Spinal cord (tissue), 10 donors: ENCODE measurements around the gene SEMA4G. TPM values are rescaled to one million over a fixed set of nuclear protein-coding genes. Genes with fewer than 3 reads are reported as not detected.
A peak's percentile ranks its signal among the peaks of the same experiment; 100 is the strongest.

ENCODE experiments used
- DNase-seq, 6 donors: peaks; one replicate each; pipeline versions ENCODE4 v3.0.0 to v3.0.0-alpha.2; 2013 to 2015; ENCODE audit warnings: low spot score in 6 of 6, low read depth in 4 of 6
- H3K27ac ChIP-seq: one replicate; pipeline ENCODE4 v1.5.1; 2013; ENCODE audit warnings: low read depth, low read length, control low read depth
- H3K27me3 ChIP-seq: one replicate; pipeline ENCODE4 v1.6.1; 2013; ENCODE audit warnings: low read length; ENCODE audit not compliant: control insufficient read depth, insufficient read depth
- H3K36me3 ChIP-seq: one replicate; pipeline ENCODE4 v1.6.1; 2013; ENCODE audit warnings: low read length; ENCODE audit not compliant: control insufficient read depth, insufficient read depth
- H3K4me1 ChIP-seq: one replicate; pipeline ENCODE4 v1.6.1; 2013; ENCODE audit warnings: low read length; ENCODE audit not compliant: control insufficient read depth, insufficient read depth
- H3K4me3 ChIP-seq: one replicate; pipeline ENCODE4 v1.5.1; 2013; ENCODE audit warnings: low read depth, low read length, control low read depth
- H3K9me3 ChIP-seq: one replicate; pipeline ENCODE4 v1.6.1; 2013; ENCODE audit warnings: low read length; ENCODE audit not compliant: control insufficient read depth, insufficient read depth
- WGBS: methylation state at CpG from one replicate; pipeline ENCODE4 v1.1.5; 2013; ENCODE audit warnings: missing lambda C conversion rate; ENCODE audit not compliant: insufficient coverage; 5-methylcytosine and 5-hydroxymethylcytosine counted together
- polyA plus RNA-seq, 2 donors: library from polyadenylated mRNA; unstranded; fragments of 120-200 nt; gene quantifications; one replicate each; pipeline ENCODE4 v1.2.1, GENCODE V29; 2013; ENCODE audit not compliant: insufficient read length in 2 of 2
- total RNA-seq, 2 donors: library from RNA; depleted of rRNA in 1 of 2; stranded (reverse); fragments of 120-200 nt in 1 of 2; fragments of >200 nt in 1 of 2; gene quantifications; one replicate each; pipeline versions ENCODE4 v1.2.3 to v1.2.4, GENCODE V29; 2013 to 2014
- donor health status: healthy.

SEMA4G gene
- total and polyA plus RNA-seq, 4 donors = 8.6 to 72.6 (median 38.4) TPM

DNA sequence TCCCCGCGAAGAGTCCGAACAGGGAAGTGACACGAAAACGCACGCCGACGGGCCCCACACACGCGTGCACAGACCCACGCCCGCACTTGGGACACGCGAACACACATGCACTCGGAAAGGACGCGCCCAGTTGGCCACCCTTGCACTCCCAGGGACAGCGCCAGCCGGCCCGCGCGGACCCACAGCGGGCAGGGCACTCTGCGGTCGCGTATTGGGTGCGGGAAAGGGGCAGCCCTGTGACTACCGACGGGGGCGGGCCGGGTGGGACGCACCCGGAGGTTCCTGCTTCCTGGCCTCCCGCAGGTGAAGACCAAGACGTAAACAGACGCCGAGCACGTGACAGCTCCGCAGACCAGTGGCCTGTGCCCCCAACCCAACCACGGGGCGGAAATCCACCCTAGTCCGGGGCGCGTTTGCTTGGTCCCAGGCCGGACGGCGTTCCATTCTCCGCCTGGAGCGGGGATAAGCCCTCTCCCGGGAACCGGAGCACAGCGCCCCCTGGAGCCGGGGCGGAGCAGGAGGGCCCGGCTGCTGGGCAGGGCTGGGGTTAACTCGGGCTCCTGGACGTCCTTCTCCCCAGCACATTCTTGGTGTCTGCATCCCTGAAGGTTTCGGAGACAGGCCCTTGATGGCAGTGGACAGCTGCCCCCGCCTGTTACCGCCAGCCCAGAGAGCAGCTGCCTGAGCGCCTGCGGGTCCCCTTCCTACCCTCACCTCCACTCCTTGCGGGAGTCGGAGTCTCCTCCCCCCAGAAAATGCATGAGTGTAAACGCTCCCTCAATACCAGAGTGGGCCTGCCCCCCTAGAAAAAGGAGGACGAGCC, 28.3 kb downstream of the SEMA4G start:
- Histone ChIP-seq H3K27ac (peak overlapping the region; percentile 97), H3K4me3 (peak overlapping the region; percentile 67), H3K4me1 (peaks cover 63% of the 10 kb centered on the region), H3K9me3 (no peaks in the 10 kb centered on the region), H3K27me3 (peaks cover 7% of the 10 kb centered on the region), H3K36me3 (peaks cover 23% of the 10 kb centered on the region)
- no peak for DNase-seq
- 1% methylated on average over 62 of the region's 66 CpGs for WGBS

DNA sequence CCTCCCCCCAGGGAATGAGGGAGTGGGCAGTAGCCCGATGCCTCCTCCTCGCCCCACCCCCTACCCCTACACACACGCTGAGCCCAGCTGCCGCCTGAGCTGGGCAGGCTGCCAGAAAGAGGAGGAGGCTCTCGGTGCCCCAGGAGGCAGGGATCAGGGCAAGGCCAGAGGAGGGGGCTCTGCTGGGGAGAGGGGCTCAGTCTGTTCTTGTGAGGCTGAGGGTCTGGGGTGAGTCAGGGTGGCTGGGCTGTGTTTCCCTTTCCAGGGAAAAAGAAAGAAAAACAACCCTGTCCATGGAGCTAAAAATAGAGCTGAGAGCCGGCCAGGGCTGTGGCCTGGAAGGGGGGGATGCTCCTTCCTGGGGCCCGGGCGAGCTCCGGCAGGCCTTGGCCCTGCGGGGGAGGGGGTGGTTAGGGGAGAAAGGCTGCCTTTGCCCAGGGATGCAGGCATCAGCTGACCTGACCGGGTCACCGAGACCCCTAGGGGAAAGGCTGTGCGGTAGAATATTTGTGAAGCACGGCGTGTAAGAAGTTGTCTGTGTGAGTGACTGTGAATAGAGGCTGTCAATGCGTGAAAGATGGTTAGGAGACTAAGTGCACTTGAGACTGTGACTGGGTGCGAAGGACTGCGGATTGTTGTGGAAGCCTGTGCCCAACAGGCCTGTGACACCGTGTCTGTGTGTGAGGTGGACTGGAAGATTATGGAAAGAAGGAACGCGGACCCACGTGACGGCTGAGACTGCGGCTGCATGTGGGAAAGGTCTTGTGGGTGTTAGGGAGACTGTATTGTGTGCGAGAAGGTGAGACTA, 29.1 kb downstream of the SEMA4G start:
- H3K27me3 ChIP-seq = peaks cover 7% of the 10 kb centered on the region
- peaks cover 64% of the 10 kb centered on the region for H3K4me1 ChIP-seq
- H3K4me3 ChIP-seq = peak overlapping the region; percentile 67
- H3K9me3 ChIP-seq = no peaks in the 10 kb centered on the region
- H3K27ac ChIP-seq = peak overlapping the region; percentile 97
- H3K36me3 ChIP-seq = peaks cover 22% of the 10 kb centered on the region
- WGBS = 7% methylated on average over 20 of the region's 25 CpGs
- peak in 3 of 6 donors; percentile 71 to 94 (median 89) for DNase-seq

DNA sequence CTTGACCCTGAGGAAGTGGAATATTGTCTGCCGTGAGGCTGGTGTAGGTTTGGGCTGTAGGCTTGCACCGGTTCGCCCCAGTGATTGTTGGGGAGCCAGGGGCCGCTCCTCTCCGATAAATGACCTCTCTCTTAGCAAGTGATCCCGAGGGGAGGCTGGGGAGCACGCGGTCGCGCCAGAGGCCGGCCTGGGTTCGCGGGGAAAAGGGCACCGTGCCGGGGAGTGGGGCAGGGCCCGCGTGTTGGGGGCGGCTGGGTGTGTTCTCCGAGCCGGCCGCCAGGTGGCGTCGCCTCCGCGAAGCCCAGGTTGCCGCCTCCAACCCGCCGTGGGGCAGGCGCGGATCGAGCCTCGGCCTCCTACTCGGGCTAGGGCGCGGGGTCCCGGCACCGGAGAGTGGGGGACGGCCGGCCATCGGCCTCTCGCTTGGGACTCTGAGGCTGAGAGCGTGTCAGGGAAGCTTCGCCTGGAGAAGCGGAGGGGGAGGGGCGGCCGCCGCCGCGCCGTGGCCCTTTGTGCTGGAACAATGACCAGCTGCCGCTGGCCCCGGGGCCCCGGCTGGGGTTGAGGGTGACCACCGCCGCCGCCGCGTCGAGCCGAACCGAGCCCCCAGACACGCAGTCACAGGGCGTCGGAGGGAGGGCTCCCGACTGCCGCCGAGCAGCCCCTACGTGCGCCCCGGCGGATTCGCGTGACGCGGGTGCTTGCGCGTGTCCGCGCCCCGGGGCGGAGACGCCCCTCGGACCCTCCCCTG, 29.9 kb downstream of the SEMA4G start:
- peak in 3 of 6 donors; percentile 70 to 94 (median 91) for DNase-seq
- Histone ChIP-seq H3K4me3 (peak overlapping the region; percentile 67), H3K27me3 (peaks cover 7% of the 10 kb centered on the region), H3K9me3 (no peaks in the 10 kb centered on the region), H3K27ac (peak overlapping the region; percentile 97), H3K36me3 (peaks cover 25% of the 10 kb centered on the region), H3K4me1 (peaks cover 62% of the 10 kb centered on the region)
- WGBS = 1% methylated on average over 83 of the region's 83 CpGs

DNA sequence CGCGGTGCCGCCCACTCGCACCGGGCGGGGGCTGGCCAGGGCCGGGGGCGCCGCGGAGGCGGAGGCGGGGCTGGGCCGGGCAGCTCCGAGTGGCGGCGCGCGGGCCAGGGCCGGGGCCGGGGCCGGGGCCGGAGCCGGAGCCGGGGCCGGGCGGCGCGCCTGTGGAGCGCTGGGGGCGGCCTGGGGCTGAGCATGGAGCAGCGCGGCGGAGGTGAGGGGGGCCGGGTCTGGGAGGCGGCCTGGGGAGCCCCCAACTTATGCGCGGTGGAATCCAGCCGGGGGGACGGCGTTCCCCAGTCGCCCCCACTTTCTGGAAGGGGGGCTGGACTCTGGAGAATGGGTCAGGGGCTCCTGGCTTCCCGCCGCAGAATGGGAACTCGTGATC, 30.4 kb downstream of the SEMA4G start, which contains the start of gene LZTS2:
Gene LZTS2 (plus strand): TSS at position 67 of the 385 bp plus-strand sequence. CDS start 2,731 bp downstream, outside the sequence.
- Histone ChIP-seq H3K36me3 (peaks cover 28% of the 10 kb centered on the region), H3K4me3 (peak within 1 kb of the TSS; percentile 79), H3K27me3 (peaks cover 7% of the 10 kb centered on the region), H3K9me3 (no peaks in the 10 kb centered on the region), H3K27ac (peak within 1 kb of the TSS; percentile 97), H3K4me1 (peaks cover 58% of the 10 kb centered on the region)
- DNase-seq = peak in 1 of 6 donors; percentile 69
- WGBS = under 1% methylated on average over 41 of the region's 44 CpGs

DNA sequence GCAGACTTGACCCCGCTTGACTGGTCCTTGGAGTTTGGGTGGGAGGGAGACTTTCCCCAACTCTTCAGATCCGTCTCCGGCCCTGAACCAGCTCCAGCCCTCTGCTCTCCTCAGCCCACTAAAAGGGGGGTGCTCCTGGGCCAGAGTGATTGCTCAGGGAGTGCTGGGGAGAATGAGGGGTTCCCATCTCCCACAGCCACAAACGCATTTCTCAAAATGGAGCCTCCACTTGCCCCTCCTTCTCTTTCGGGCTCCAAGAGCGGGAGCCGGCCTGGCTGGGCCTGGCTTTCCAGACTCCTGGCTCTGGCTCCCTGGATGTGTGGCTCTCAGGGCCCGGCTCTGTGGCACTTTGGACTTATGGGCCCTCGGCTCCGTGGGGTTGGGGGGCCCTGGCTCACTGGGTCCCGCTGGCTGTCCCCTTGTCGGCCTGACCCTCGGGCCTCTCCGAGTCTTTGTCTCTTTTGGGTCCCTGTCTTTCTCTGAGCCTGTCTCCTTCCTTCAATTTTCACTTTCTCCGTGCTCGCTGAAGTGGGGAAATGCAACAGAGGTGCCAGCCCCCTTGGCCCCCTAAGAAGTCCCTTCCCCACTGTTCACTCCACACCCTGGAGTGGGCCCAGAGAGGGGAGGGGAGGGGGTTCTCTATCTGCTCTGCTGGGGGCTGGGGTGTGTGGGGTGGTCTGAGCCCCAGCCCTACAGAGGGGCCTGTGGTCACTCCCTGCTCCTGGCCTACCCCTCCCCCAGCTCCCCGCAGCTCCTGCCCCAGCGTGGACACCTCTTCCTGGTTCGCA, 31.0 kb downstream of the SEMA4G start:
- Histone ChIP-seq H3K4me1 (peaks cover 62% of the 10 kb centered on the region), H3K27ac (peak overlapping the region; percentile 95), H3K27me3 (peaks cover 7% of the 10 kb centered on the region), H3K4me3 (peak overlapping the region; percentile 79), H3K36me3 (peaks cover 32% of the 10 kb centered on the region), H3K9me3 (no peaks in the 10 kb centered on the region)
- 4% methylated on average over 10 of the region's 19 CpGs for WGBS
- peak in 2 of 6 donors; percentile 64 to 70 for DNase-seq

DNA sequence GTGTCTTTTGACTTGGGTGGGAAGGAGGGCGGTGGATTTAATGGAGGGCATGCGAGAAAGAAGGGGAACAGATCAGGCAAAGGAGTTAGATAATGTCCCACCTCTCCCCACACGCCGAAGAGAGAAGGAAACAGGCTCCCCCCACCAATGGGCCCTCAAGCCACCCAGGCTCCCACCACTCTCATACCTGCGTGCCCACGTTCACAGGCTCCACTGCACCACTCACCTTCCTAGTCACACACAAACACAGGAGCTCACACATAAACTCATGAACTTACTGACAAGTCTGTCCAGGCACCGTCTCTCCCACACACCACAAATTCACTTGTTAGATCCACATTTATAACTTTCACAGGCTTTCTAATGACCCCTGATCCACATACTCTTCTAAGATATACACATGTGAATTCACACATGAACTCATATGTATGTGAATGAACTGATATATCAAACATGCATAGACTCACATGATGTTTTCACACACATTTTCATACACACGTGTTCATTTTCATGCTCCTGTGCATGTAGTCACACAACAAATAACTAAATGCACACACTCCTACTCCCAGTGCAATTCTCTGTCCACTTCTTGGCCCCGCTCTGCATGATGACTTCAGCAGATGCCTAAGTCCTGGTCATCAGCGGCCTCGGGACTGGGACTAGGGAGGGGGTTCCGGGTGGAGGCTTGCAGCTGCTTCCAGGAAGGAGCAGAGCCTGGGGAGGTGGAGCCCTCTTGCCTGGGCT, 31.8 kb downstream of the SEMA4G start:
- Histone ChIP-seq H3K4me3 (peak overlapping the region; percentile 79), H3K27ac (peak overlapping the region; percentile 95), H3K9me3 (no peaks in the 10 kb centered on the region), H3K27me3 (peaks cover 7% of the 10 kb centered on the region), H3K4me1 (peaks cover 64% of the 10 kb centered on the region), H3K36me3 (peaks cover 39% of the 10 kb centered on the region)
- DNase-seq = peak in 1 of 6 donors; percentile 71
- WGBS = 34% methylated on average over 7 of the region's 12 CpGs

GRCh38 chr10:101001659-101002035, 32.3 kb downstream of the SEMA4G start:
- Histone ChIP-seq H3K4me1 (peaks cover 64% of the 10 kb centered on the region), H3K36me3 (peaks cover 45% of the 10 kb centered on the region), H3K9me3 (no peaks in the 10 kb centered on the region), H3K27me3 (peaks cover 4% of the 10 kb centered on the region), H3K4me3 (no peak overlapping the region), H3K27ac (peak overlapping the region; percentile 95)
- whole genome bisulfite sequencing = 46% methylated on average over 5 of the region's 5 CpGs
- no peak for DNase-seq

DNA sequence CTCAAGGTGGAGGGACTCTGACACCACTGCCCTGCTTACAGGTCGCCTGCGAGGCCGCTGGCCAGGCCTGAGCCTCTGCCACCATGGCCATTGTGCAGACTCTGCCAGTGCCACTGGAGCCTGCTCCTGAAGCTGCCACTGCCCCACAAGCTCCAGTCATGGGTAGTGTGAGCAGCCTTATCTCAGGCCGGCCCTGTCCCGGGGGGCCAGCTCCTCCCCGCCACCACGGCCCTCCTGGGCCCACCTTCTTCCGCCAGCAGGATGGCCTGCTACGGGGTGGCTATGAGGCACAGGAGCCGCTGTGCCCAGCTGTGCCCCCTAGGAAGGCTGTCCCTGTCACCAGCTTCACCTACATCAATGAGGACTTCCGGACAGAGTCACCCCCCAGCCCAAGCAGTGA, 33.2 kb downstream of the SEMA4G start:
- no peaks in the 10 kb centered on the region for H3K27me3 ChIP-seq
- H3K9me3 ChIP-seq = no peaks in the 10 kb centered on the region
- no peak overlapping the region for H3K27ac ChIP-seq
- DNase-seq = no peak
- 96% methylated on average over 10 of the region's 11 CpGs for WGBS
- H3K4me1 ChIP-seq = peaks cover 64% of the 10 kb centered on the region
- H3K4me3 ChIP-seq = no peak overlapping the region
- H3K36me3 ChIP-seq = peaks cover 53% of the 10 kb centered on the region
